NCI-H1694 (cell line): ENCODE measurements around the gene ZNF888.
"Not testable (repeated sequence)": the region's sequence is repeated elsewhere in the genome, so short reads cannot be mapped to it uniquely, and the experiment has no call there.

Experiments used
- DNase-seq: peaks from one replicate; lab custom pipeline; 2025; lab: John Stamatoyannopoulos, UW

Gene ZNF888

DNA sequence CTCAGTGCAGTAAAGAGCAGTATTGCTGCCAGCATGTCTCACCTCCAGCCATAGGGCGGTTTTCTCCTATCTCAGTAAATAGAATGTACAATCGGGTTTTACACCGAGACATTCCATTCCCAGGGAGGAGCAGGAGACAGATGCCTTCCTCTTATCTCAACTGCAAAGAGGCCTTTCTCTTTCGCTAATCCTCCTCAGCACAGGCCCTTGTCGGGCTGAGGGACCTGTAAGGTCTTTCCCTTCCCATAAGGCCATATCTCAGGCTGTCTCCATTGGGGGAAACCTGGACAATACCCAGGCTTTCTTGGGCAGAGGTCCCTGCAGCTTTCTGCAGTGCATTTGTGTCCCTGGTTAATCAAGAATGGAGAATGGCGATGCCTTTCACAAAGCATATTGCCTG is 50.2 kb downstream of the ZNF888 start:
- DNase-seq: not testable (repeated sequence)

GRCh38 chr19:52871466-52871865 is 51.8 kb downstream of the ZNF888 start:
- DNase-seq: no peak

DNA sequence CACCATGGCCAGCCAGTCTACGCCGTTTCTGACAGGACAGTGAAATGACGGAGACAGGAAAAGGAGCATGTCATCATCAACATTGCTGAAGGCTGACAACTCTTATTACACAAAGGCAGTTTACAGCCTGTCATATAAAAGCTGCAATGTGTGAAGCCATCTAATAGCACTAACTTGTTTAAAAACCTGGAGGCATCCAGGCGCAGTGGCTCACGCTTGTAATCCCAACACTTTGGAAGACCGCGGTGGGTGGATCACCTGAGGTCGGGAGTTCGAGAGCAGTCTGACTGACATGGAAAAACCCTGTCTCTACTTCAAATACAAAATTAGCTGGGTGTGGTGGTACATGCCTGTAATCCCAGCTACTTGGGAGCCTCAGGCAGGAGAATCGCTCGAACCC is 55.2 kb downstream of the ZNF888 start:
- not testable (repeated sequence) for DNase-seq

- DNase-seq: not testable (repeated sequence)
Observed at GRCh38 chr19:52857378-52858191, 65.6 kb downstream of the ZNF888 start, which contains the start of gene ZNF468. ZNF468 (minus strand) TSS chr19:52857619; CDS start chr19:52854272, 3,347 bp downstream.

DNA sequence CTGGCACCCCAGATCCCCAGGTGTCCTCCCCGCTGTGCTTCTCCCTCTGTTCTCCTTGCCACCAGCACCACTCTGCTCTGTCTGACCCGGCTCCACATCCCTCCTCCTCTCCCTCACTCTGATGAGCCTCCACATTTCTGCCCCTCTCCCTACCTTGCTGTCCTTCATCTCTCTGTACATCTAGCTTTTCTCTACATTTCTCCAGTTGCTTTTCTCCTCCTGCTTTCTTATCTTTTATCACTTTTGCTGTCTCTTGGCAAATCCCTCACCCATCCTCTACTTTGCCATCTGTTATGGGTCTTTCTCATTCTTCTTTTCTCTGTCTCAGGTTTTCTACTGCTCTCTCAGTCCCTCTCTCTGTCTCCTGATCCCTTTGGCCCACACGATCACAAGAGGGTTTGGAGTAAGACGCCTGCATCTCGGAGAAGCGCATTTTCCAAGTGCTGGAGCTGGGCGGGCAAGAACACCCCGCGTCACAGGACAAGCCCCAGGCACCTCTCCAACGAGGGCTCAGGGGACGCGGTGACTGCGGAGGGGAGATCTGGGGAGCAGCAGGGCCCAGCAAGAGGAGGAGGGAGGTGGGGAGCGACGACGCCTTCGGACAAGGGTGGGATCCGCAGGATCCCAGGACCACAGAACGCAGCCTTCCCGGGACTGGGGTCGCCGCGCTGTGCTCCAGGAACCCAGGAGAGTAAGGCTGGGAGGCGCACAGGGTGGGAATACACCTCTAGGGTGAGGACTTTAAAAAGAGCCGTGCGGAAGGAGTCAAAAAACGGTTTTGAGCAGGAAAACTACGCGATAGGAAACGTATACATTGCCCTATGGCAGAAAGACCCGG is 66.5 kb downstream of the ZNF888 start:
- DNase-seq: not testable (repeated sequence)
